ENCODE measurements around the gene TF.

Gene TF

GRCh38 chr3:133820889-133821675 is 74.9 kb downstream of the TF start:
- no peak for DNase-seq (ENCODE audit: extremely low spot score)
- POLR2A ChIA-PET, result no interaction called here
- CTCF ChIA-PET, result no interaction called here
- no peak for TF ChIP-seq SUZ12 (IDR thresholded peaks at IDR 0.05)
- TF ChIP-seq ZNF384 (IDR thresholded peaks at IDR 0.05), result no peak
- TF ChIP-seq TARDBP (IDR thresholded peaks at IDR 0.05), result no peak
- no peak for TF ChIP-seq L3MBTL2 (conservative IDR thresholded peaks at IDR 0.05)
- no peak for TF ChIP-seq NFRKB (IDR thresholded peaks at IDR 0.05)
- TF ChIP-seq, protein P1, sequence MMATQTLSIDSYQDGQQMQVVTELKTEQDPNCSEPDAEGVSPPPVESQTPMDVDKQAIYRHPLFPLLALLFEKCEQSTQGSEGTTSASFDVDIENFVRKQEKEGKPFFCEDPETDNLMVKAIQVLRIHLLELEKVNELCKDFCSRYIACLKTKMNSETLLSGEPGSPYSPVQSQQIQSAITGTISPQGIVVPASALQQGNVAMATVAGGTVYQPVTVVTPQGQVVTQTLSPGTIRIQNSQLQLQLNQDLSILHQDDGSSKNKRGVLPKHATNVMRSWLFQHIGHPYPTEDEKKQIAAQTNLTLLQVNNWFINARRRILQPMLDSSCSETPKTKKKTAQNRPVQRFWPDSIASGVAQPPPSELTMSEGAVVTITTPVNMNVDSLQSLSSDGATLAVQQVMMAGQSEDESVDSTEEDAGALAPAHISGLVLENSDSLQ (IDR thresholded peaks at IDR 0.05), result no peak
- no peak for TF ChIP-seq ELF4 (IDR thresholded peaks at IDR 0.05)
- TF ChIP-seq HDGF (IDR thresholded peaks at IDR 0.05; ENCODE audit: borderline replicate concordance), result no peak
- TF ChIP-seq FOXM1 (IDR thresholded peaks at IDR 0.05; ENCODE audit: borderline replicate concordance), result no peak
- TF ChIP-seq ARNT (IDR thresholded peaks at IDR 0.05), result no peak
- no peak for TF ChIP-seq LEF1 (IDR thresholded peaks at IDR 0.05; ENCODE audit: borderline replicate concordance)
- TF ChIP-seq FOXK2 (IDR thresholded peaks at IDR 0.05), result no peak
- TF ChIP-seq SP1 (IDR thresholded peaks at IDR 0.05), result no peak
- no peak for TF ChIP-seq FOXA1 (IDR thresholded peaks at IDR 0.05)

DNA sequence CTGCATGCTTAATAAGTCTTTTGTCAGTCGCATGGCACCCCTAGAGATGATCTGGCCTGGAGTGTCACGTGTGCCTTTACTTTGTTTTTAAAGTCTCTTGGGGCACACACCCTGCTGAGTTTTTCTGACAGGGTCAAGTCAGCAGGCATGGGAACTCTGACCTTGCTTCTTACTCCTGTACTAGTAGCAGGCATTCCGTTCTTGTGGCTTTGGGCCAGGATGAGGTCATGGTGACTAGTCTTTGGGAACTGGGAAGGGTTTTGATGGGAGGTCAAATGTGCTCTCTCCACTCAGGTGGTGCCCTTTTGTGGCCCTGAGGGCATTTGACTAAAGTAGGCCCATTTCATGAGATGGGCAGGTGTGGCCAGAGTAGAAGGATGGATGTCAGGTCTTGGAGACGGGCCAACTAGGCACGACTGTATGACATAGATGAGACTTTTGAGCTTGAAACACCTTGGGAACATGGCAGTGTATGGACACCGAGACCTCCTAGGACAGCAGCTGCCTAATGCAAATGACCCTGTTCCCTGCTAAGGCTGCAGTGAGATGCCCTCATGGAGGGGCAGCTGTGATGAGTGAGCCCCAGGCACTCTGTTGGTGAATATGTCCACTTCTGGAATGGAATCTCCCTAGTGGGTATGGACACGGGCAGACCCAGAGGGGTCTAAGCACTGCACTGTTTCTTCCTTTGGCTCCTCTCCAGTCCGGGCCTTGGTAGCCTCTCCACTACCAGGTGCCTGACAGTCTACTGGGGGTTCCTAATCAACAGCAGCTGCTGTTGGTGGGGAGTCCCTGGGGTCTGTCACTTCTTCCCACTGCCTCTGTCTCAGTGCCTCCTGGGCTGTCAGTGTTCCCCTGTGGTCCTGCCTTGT is 75.8 kb downstream of the TF start:
- ChIA-PET CTCF (no interaction called here), POLR2A (no interaction called here)
- DNase-seq (ENCODE audit: extremely low spot score), result no peak
- TF ChIP-seq SUZ12 (IDR thresholded peaks at IDR 0.05) (no peak), SP1 (IDR thresholded peaks at IDR 0.05) (no peak), ARNT (IDR thresholded peaks at IDR 0.05) (no peak), TARDBP (IDR thresholded peaks at IDR 0.05) (no peak), FOXA1 (IDR thresholded peaks at IDR 0.05) (no peak), HDGF (IDR thresholded peaks at IDR 0.05; ENCODE audit: borderline replicate concordance) (no peak), CTBP1 (IDR thresholded peaks at IDR 0.05; ENCODE audit: borderline replicate concordance) (no peak), ELF4 (IDR thresholded peaks at IDR 0.05) (no peak)

DNA sequence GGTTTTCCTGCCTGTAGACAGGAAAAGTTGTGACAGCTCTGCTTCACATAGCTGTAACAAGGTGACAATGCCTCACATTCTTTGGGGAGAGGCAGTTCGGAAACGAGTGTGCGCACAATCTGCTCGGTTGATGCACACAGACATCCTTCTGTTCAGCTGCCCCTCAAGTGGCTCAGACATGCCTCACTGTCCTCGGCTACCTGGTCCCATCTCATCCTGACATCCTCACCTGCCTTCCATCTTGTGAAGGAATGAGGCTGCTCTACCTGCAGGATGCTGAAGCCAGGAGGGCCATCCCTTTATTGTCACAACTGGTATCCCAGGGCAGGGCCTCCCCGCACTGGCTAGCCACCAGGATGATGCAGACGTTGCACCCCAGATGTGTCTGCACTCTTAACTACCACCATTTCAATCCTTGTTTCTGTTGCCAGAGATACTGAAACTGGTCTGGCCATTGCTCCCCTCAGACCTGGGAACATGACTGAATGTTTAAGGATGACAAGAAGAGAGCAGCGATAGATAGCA is 78.8 kb downstream of the TF start:
- POLR2A ChIA-PET, result no interaction called here
- CTCF ChIA-PET, result no interaction called here

GRCh38 chr3:133825969-133826727 is 80.0 kb downstream of the TF start:
- DNase-seq (ENCODE audit: extremely low spot score), result no peak
- CTCF ChIA-PET, result no interaction called here
- TF ChIP-seq SP1 (IDR thresholded peaks at IDR 0.05) (no peak), FOXM1 (IDR thresholded peaks at IDR 0.05; ENCODE audit: borderline replicate concordance) (no peak), HDGF (IDR thresholded peaks at IDR 0.05; ENCODE audit: borderline replicate concordance) (no peak), BHLHE40 (IDR thresholded peaks at IDR 0.05; ENCODE audit: borderline replicate concordance) (no peak), L3MBTL2 (conservative IDR thresholded peaks at IDR 0.05) (no peak), LEF1 (IDR thresholded peaks at IDR 0.05; ENCODE audit: borderline replicate concordance) (no peak), SUZ12 (IDR thresholded peaks at IDR 0.05) (no peak), CTBP1 (IDR thresholded peaks at IDR 0.05; ENCODE audit: borderline replicate concordance) (no peak), ZNF384 (IDR thresholded peaks at IDR 0.05) (no peak), ARNT (IDR thresholded peaks at IDR 0.05) (no peak), TARDBP (IDR thresholded peaks at IDR 0.05) (no peak), FOXK2 (IDR thresholded peaks at IDR 0.05) (no peak), NFRKB (IDR thresholded peaks at IDR 0.05) (no peak), ELF4 (IDR thresholded peaks at IDR 0.05) (no peak)
- TF ChIP-seq, protein P1 (IDR thresholded peaks at IDR 0.05), result no peak
- POLR2A ChIA-PET, result no interaction called here

More for the DNA sequence above, 78.8 kb downstream of the TF start:
- DNase-seq (ENCODE audit: extremely low spot score), result no peak
- TF ChIP-seq CTBP1 (IDR thresholded peaks at IDR 0.05; ENCODE audit: borderline replicate concordance) (no peak), FOXA1 (IDR thresholded peaks at IDR 0.05) (no peak), TARDBP (IDR thresholded peaks at IDR 0.05) (no peak), SUZ12 (IDR thresholded peaks at IDR 0.05) (no peak), FOXK2 (IDR thresholded peaks at IDR 0.05) (no peak), LEF1 (IDR thresholded peaks at IDR 0.05; ENCODE audit: borderline replicate concordance) (no peak), ARNT (IDR thresholded peaks at IDR 0.05) (no peak), HDGF (IDR thresholded peaks at IDR 0.05; ENCODE audit: borderline replicate concordance) (no peak), FOXM1 (IDR thresholded peaks at IDR 0.05; ENCODE audit: borderline replicate concordance) (no peak)
- TF ChIP-seq, protein P1 (IDR thresholded peaks at IDR 0.05), result no peak

DNA sequence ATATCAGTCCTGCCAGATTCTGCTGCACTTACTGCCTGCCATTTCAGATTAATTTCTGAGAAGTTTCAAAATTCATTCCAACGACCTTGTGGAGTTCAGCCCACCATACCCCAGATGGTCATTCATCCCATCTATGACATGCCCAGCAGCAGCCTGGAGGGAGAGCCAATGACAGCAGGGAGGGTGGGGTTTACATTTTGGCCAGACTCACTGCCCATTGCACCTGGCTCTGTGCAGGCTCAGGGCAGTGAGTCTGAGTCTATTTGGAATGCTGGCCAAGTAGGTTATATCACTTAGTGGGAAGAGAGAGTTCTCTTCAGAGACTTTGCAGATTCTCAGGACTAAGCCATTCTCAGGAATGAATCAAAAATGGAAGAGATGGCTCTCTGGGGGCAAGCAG is 80.9 kb downstream of the TF start:
- ChIA-PET CTCF (no interaction called here), POLR2A (no interaction called here)
- TF ChIP-seq LEF1 (IDR thresholded peaks at IDR 0.05; ENCODE audit: borderline replicate concordance), result no peak
- TF ChIP-seq, protein P1 (IDR thresholded peaks at IDR 0.05), result no peak
- no peak for TF ChIP-seq FOXM1 (IDR thresholded peaks at IDR 0.05; ENCODE audit: borderline replicate concordance)
- no peak for TF ChIP-seq BHLHE40 (IDR thresholded peaks at IDR 0.05; ENCODE audit: borderline replicate concordance)
- no peak for DNase-seq (ENCODE audit: extremely low spot score)

All from HEK293T (cell line).